GM19328 (cell line): ENCODE measurements around the gene PELI2.

Source experiments
- ATAC-seq: cut with Tn5 transposase; IDR thresholded peaks from one replicate; pipeline ENCODE4 v1.9.1; 2021; ENCODE audit warnings: mild to moderate bottlenecking, moderate library complexity; ENCODE audit not compliant: unreplicated experiment

Gene PELI2

DNA sequence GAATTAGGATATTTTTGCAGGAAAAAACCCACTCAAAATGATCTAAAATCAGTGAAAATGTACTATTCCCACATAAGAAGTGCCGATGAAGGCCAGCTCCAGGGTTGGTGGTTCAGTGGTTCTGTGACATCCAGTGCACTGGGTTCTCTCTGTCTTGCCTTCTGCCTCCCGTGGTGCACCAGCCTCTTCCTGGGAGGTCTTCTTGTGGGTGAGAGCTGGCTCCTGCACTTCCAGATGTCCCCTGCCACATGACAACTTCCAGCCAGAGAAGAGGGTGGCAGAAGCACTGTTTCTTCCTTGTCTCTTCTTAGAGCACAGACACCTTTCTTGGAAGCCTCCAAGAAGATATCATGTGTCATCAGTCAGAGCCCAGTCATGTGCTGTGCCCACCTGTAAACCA is 170.9 kb downstream of the PELI2 start:
- ATAC-seq, result no peak

- ATAC-seq, result no peak
Measured at GRCh38 chr14:56290195-56290594, 172.0 kb downstream of the PELI2 start.

DNA sequence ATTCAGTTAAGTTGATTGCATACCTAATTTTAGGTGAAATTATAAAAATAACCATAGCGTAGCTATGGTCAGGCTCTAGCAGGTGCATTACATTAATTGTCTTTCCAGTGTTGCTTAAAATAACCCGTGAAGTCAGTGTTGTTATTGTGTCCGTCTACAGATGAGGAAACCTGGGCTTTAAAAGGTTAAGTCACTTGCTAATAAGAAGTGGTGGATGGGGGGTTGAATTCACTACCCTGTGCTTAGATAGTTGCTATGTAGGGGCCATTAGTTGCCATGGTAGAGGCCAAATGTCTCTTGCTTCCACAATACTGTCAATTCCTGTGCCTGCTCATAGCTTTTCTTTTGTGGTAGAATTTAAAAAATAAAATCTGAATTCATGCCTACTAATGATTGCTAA is 174.8 kb downstream of the PELI2 start:
- ATAC-seq, result no peak

DNA sequence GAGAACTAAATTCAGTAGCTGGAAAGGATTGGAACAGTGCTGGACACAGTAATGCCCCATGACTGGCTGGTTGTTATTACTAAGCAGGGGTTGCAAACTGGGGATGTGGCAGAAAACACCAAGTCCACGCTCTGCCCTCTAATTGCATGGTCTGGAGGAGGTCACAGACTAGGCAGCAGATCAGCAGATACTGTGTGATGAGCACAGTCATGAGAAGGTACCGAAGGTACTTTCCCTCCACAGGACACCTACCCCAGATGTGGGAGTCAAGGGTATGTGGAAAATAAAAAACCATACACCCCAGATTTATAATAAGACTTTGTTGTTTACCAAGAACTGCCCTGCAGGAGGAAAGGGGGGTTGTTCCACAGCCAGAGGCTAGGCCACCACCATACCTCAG is 175.3 kb downstream of the PELI2 start:
- ATAC-seq, result no peak

- no peak for ATAC-seq
Measured at GRCh38 chr14:56294128-56294527, 175.9 kb downstream of the PELI2 start.

GRCh38 chr14:56295743-56296142 is 177.5 kb downstream of the PELI2 start:
- ATAC-seq, result no peak

DNA sequence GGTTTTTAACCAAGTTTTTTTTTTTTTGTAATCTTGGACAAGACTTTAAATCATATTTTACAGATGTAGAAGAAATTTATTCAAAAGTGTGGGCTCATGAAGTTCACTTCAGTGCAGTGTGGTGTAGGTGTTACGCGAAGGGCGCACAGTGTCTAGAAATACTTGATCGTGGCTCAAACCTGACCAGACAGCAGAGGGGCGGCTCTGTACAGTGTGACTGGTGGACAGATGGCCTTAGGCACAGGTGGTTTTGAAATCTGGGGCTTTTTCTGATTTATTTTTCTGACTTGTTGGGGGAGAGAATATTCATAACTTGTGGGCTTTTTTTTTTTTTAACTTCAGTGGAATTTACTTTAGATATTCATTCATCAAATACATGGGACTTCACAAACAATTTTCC is 179.2 kb downstream of the PELI2 start:
- no peak for ATAC-seq

DNA sequence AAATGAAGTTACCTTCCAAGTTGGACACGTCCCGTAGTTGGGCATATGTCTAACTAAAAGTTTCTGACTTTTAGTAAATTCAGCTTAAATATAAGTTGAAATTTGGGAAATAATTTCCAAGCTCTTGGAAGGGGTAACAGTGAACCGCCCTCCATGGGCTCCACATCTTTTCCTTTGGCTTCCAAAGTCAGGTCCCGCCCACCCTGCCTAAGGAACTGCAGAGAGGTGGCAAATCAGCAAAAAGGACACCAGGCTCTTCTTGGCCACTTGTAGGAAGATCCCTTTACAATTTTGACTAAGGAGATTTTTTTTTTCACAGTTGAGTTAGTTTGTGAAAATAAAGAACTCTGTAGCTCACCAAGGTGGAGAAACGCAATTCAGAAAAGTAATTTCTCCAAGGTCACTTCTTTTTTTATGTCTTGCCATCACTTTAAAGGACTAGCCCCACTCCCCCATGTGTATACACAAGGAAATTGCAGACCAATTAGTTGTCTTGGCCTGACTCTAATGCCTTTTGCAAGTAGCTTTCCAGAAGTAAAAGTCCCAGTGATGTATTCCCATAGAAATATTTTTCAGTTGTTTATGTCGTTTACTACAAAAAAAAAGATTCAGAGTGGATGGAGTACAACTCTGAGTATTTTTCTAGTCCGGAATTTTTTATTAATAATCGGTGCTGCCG is 181.2 kb downstream of the PELI2 start:
- ATAC-seq, result no peak

GRCh38 chr14:56300495-56300894 is 182.3 kb downstream of the PELI2 start:
- no peak for ATAC-seq

DNA sequence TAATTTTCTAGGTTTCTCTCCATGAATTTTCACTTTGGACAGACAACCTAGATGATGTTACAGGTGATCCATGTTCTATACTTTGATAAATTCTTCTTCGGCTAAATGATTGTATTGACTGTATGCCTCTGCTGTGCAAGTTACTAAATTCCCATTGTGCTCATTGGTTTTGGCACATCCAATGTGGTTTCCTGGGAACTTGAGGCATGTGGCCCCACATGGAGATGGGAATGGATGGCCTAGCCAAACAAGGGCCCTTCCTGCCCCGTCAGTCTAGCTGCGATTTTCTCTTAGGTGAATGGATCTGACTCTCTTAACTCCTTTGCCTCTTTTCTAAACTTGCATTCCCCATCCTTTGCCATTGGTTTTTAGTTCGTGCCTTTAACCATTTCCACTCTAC is 186.2 kb downstream of the PELI2 start:
- no peak for ATAC-seq

GRCh38 chr14:56309198-56309597 is 191.0 kb downstream of the PELI2 start:
- no peak for ATAC-seq

DNA sequence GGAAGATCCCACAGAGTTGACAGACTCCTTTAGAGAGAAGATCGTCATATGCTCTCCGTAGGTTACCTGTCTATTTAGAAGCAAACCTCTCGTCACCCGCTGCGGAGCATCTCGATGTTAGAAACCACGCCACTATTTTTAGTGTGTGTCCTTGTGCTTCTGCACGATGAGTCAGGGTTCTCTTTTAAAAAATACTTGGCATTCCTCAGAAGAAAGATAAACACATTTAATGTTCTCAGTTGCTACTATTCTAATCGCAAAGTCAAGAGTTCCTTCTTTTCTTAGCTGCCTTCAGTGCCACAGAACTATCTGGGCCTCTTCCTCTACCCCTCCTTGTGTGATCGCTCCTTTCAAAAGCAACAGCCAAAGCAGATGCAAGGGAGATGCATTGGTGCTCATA is 192.4 kb downstream of the PELI2 start:
- ATAC-seq, result no peak

DNA sequence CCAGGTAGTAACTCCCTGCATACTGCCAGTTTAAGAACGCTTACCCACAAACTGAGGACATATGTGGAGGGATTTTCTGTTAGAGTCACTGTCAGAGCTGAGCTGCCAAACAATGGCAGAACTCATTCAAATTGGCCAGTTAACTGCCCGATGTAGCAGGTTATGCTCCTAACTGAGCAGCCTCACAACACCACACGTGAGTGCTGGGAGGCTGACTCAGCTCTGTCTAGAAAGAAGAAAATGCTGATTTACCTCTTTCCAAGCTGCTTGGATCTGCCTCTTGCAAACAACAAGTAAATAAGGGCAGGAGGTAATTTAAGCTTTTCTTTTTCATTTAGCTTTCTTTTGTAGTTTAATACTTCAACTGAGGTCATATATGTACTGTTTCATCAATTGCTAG is 195.6 kb downstream of the PELI2 start:
- no peak for ATAC-seq

DNA sequence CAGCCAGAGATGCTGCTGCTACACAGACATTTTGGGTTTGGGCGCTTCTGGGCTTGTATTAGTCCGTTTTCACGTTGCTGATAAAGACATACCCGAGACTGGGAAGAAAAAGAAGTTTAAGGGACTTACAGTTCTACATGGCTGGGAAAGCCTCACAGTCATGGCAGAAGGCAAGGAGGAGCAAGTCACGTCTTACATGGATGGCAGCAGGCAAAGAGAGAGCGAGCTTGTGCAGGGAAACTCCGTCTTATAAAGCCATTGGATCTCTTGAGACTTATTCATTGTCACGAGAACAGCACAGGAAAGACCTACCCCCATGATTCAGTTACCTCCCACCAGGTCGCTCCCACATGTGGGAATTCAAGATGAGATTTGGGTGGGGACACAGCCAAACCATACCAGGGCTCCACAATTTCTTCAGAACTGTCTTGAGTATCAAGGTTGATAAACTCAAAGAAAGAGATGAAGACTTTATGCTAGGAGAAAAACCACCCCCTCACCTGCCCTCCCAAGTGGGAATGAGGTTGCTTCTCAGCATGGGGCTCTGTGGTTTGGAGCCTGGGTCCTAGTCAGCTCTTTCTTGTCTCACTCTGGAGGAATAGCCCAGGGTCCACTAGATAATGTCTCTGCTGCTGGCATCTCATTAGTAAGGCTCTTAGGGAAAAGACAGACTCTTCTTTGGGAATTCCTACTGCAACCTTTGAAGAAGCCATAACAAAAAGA is 200.3 kb downstream of the PELI2 start:
- ATAC-seq, result no peak

- no peak for ATAC-seq
Measured at GRCh38 chr14:56321861-56322260, 203.7 kb downstream of the PELI2 start.

DNA sequence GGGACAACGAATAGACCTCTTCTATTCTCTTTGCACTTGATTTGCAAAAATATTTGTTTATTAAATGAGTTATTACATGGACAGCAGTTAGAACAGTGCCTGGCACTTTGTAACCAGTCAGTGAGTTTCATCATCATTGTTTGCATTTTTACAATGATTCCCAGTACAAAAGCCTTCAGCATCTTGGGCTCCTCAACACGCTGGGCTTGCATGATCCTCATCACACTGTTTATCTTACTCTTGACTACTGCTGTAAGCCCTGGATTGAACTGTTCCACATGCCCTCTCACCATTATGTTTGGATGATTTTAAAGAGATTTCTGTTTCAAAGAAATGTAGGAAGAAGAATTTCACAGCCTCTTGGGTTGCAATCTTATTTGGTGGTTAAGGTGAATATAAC is 204.3 kb downstream of the PELI2 start:
- no peak for ATAC-seq

- ATAC-seq, result no peak
Measured at GRCh38 chr14:56324454-56324853, 206.2 kb downstream of the PELI2 start.

DNA sequence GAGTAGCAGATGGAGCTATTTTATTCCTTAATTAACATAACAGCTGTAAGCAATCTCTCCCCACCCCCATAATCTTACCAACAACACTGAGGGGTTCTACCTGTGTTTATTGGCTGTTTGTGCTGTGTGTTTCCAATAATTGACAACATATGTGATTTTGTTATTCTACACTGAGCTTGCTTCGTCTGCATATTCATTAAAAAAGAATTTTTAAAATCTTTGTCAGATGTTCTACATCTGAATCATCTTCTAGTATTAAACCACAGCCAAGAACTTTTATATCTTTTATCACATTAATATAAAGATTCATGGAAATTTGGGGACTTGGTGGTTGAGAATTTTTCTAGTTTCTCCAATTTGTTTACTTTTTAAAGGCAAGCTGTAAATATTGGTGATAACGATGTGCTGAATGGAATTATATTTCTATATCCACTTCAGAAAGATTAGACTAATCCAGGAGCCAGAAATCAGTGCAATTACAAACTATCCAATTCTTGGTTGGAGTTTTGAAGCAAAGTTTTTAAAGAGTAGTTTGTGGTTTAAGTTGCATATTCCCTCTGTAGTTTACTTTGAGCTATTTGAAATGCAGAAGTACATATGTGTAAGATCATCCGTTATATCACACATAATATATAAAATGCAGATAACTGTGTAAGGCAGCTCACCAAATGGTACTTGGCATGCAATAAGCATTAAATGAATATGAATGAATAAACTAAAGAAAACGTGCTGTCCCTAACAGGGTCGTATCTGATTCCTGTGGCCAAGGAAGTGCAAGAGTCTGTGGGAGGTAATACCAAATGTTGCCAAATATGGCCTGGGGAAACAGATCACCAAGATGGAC is 206.9 kb downstream of the PELI2 start:
- ATAC-seq, result no peak

DNA sequence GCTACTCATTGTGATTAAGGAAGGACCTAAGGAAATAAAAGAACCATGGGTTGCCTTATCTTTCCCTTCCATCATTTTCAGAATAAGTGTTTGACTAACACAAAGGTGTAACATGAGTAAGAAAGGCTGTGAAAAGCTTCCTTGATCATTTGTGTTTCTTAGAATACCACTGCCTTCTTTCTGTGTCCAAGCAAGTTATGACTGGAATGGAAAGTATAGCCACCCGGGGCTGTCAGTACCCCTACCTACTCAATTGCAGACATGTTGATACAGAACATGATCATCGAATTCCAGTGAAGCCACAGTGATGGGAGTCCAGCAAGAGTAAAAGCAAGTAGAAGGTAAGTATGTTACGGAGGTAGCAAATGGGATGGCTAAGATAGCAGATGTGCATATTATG is 209.8 kb downstream of the PELI2 start:
- no peak for ATAC-seq

DNA sequence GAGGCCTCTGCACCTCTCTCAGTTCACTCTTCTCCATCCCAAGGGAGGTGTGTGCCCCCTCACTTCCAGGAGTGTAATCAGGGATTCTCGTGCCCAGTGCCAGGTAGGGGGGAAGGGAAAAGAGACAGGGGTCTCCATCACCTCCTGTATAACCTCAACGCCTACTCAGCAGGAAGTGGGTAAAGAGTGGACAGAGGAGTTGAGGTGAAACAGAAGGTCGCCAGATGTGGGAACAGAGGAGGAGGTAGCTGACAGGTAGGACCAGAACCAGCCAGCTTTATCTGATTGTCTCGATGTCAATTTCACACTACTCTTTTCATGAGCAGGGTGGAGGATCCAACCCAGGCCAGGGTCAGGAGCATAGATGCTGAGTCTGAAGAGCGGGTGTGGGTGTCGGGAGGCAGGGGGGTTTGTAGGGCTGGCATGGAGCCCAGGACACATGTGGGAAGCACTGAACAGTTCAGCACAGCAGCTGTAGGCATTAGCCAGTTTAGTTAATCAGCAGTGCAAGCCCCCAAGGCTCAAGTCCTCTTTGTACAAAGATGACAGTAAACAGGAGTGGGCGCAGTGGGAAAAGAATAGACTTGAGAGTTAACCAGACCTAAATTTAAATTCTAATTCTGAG is 213.5 kb downstream of the PELI2 start:
- ATAC-seq, result no peak
